ENCODE measurements around the gene GALNT2. TPM values are rescaled to one million over a fixed set of nuclear protein-coding genes. Genes with fewer than 3 reads are reported as not detected.

The GALNT2 gene
- polyA plus RNA-seq, 3 donors = 19.6 to 25.6 (median 23.4) TPM

DNA sequence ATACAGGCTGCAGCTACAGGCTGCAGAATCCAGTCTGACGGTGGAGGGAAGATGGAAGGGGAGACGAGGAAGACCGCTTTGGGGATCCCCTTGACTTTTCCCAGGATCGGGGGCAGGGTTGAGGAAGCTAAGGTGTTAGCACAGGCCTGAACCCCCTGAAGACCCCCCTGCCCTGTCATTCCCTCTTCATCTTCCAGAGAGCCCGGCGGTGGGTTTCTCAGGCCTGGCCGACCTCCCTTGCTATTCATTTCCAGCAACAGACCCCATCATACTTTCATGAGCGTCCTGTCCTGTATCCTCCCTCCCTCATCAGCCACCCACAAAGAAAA is 247.1 kb downstream of the GALNT2 start:
- Histone ChIP-seq H3K9me3 (replicated peaks in 1 of 2; ENCODE audit: control insufficient read depth in 1 of 2, insufficient read depth in 1 of 2, low read length in 2 of 2) (no peaks in the 10 kb centered on the region), H4K20me1 (ENCODE audit: insufficient read depth, low read length) (no peaks in the 10 kb centered on the region), H3K4me1 (ENCODE audit: control insufficient read depth in 1 of 2, insufficient read depth in 2 of 2, low read length in 2 of 2) (no peaks in the 10 kb centered on the region), H3K4me2 (replicated peaks; ENCODE audit: extremely low read depth, low read length, poor library complexity, severe bottlenecking) (no peak overlapping the region), H3K9ac (ENCODE audit: insufficient read depth, low read length, poor library complexity, severe bottlenecking) (no peak overlapping the region), H3K4me3 (replicated peaks in 1 of 3; ENCODE audit: low read depth in 2 of 3, low read length in 3 of 3) (no peak overlapping the region), H3K27me3 (ENCODE audit: control insufficient read depth in 2 of 2, insufficient read depth in 2 of 2, low read length in 2 of 2) (no peaks in the 10 kb centered on the region), H3K36me3 (replicated peaks in 1 of 2; ENCODE audit: control insufficient read depth in 1 of 2, insufficient read depth in 2 of 2, low read length in 2 of 2) (no peaks in the 10 kb centered on the region), H2AFZ (ENCODE audit: insufficient read depth, low read depth, low read length, poor library complexity, severe bottlenecking) (no peak overlapping the region), H3K79me2 (ENCODE audit: insufficient read depth, low read length) (no peaks in the 10 kb centered on the region), H3K27ac (ENCODE audit: low read depth in 1 of 2, low read length in 2 of 2) (no peak overlapping the region)
- DNase-seq = no peak
- Mint-ChIP-seq H3K27ac (no peak overlapping the region), H3K9me3 (no peaks in the 10 kb centered on the region), H3K4me3 (no peak overlapping the region), H3K27me3 (ENCODE audit: low read depth in 3 of 3) (peaks cover 0 to 3% (median 2%) of the 10 kb centered on the region in 3 donors), H3K4me1 (peaks cover 3% of the 10 kb centered on the region), H3K36me3 (no peaks in the 10 kb centered on the region)
- TF ChIP-seq, protein P1, sequence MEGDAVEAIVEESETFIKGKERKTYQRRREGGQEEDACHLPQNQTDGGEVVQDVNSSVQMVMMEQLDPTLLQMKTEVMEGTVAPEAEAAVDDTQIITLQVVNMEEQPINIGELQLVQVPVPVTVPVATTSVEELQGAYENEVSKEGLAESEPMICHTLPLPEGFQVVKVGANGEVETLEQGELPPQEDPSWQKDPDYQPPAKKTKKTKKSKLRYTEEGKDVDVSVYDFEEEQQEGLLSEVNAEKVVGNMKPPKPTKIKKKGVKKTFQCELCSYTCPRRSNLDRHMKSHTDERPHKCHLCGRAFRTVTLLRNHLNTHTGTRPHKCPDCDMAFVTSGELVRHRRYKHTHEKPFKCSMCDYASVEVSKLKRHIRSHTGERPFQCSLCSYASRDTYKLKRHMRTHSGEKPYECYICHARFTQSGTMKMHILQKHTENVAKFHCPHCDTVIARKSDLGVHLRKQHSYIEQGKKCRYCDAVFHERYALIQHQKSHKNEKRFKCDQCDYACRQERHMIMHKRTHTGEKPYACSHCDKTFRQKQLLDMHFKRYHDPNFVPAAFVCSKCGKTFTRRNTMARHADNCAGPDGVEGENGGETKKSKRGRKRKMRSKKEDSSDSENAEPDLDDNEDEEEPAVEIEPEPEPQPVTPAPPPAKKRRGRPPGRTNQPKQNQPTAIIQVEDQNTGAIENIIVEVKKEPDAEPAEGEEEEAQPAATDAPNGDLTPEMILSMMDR (IDR thresholded peaks at IDR 0.05) = no peak
- intact Hi-C loops (cut with micrococcal nuclease) = loop anchor here in 1 of 2 donors (5.0 kb wide), 1 partner anchor 652 kb away; no protein-coding TSS in a partner anchor
- WGBS (ENCODE audit: insufficient coverage) = 93% methylated on average over 6 of the region's 8 CpGs

DNA sequence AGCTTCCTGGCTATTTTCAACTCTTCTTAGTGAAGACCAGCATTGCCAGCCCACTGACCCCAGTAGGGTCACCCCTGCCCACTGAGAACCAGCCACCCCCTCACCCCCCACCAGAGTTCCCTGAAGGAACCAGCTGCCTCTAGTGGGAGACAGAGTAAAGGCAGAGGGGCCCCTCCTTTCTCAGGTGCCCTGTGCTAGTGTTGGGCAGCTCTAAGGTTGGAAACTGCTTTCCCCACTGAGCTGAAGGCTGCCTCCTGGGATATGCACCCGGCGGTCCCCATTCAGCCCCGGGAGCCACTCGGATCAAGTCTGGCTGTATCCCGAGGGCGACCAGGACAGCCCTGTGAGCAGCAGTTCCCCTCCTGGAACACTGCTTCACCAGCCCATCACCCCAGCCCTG is 248.1 kb downstream of the GALNT2 start:
- Histone ChIP-seq H3K27me3 (ENCODE audit: control insufficient read depth in 2 of 2, insufficient read depth in 2 of 2, low read length in 2 of 2) (no peaks in the 10 kb centered on the region), H3K27ac (ENCODE audit: low read depth in 1 of 2, low read length in 2 of 2) (no peak overlapping the region), H4K20me1 (ENCODE audit: insufficient read depth, low read length) (no peaks in the 10 kb centered on the region), H3K4me3 (replicated peaks in 1 of 3; ENCODE audit: low read depth in 2 of 3, low read length in 3 of 3) (no peak overlapping the region), H3K79me2 (ENCODE audit: insufficient read depth, low read length) (no peaks in the 10 kb centered on the region), H3K4me1 (ENCODE audit: control insufficient read depth in 1 of 2, insufficient read depth in 2 of 2, low read length in 2 of 2) (no peaks in the 10 kb centered on the region), H3K9me3 (replicated peaks in 1 of 2; ENCODE audit: control insufficient read depth in 1 of 2, insufficient read depth in 1 of 2, low read length in 2 of 2) (no peaks in the 10 kb centered on the region), H3K9ac (ENCODE audit: insufficient read depth, low read length, poor library complexity, severe bottlenecking) (no peak overlapping the region), H2AFZ (ENCODE audit: insufficient read depth, low read depth, low read length, poor library complexity, severe bottlenecking) (no peak overlapping the region), H3K36me3 (replicated peaks in 1 of 2; ENCODE audit: control insufficient read depth in 1 of 2, insufficient read depth in 2 of 2, low read length in 2 of 2) (no peaks in the 10 kb centered on the region), H3K4me2 (replicated peaks; ENCODE audit: extremely low read depth, low read length, poor library complexity, severe bottlenecking) (no peak overlapping the region)
- peaks cover 3% of the 10 kb centered on the region for H3K4me1 Mint-ChIP-seq
- WGBS (ENCODE audit: insufficient coverage) = 88% methylated on average over 6 of the region's 6 CpGs
- no peak overlapping the region for H3K4me3 Mint-ChIP-seq
- intact Hi-C loops (cut with micrococcal nuclease) = no loop called here
- no peaks in the 10 kb centered on the region for H3K36me3 Mint-ChIP-seq
- DNase-seq = no peak
- H3K27me3 Mint-ChIP-seq (ENCODE audit: low read depth in 3 of 3) = peaks cover 0 to 2% (median 2%) of the 10 kb centered on the region in 3 donors
- TF ChIP-seq, protein P1 (IDR thresholded peaks at IDR 0.05) = no peak
- H3K9me3 Mint-ChIP-seq = no peaks in the 10 kb centered on the region
- no peak overlapping the region for H3K27ac Mint-ChIP-seq

All from CD14-positive monocyte (primary cell).